Measurements from ENCODE around the gene KRTAP6-2. TPM values are rescaled to one million over a fixed set of nuclear protein-coding genes. Genes with fewer than 3 reads are reported as not detected.

KRTAP6-2 gene
- total RNA-seq, 6 experiments from 2014 or later = not detected

- no peaks in the 10 kb centered on the region for H3K4me1 ChIP-seq
- DNase-seq (no peak), ATAC-seq (no peak)
- H3K36me3 ChIP-seq = no peaks in the 10 kb centered on the region
- TF ChIP-seq CTCF (IDR thresholded peaks at IDR 0.05) = no peak
- TF ChIP-seq POLR2A (IDR thresholded peaks at IDR 0.05) = no peak
- no peak overlapping the region for H3K4me3 ChIP-seq
- no peaks in the 10 kb centered on the region for H3K27me3 ChIP-seq
- H3K27ac ChIP-seq = no peak overlapping the region
- no peaks in the 10 kb centered on the region for H3K9me3 ChIP-seq
- intact Hi-C loops (cut with DNase I) = no loop called here
These were observed 21.4 kb upstream of the KRTAP6-2 start for GRCh38 chr21:30620080-30620479.

GRCh38 chr21:30616125-30616524, 17.4 kb upstream of the KRTAP6-2 start, which contains the start of gene KRTAP20-1:
KRTAP20-1 (plus strand) TSS chr21:30616425; CDS start chr21:30616455, 30 bp downstream.
- TF ChIP-seq CTCF (IDR thresholded peaks at IDR 0.05) (no peak), POLR2A (IDR thresholded peaks at IDR 0.05) (no peak)
- no peak within 1 kb of the TSS for H3K27ac ChIP-seq
- WGBS (ENCODE audit: insufficient coverage, low coverage, low lambda C conversion rate, missing lambda C conversion rate) = 80% methylated on average over 2 of the region's 2 CpGs
- no peak for DNase-seq
- ATAC-seq = no peak
- H3K4me1 ChIP-seq = no peaks in the 10 kb centered on the region
- no peaks in the 10 kb centered on the region for H3K9me3 ChIP-seq
- H3K27me3 ChIP-seq = no peaks in the 10 kb centered on the region
- no peaks in the 10 kb centered on the region for H3K36me3 ChIP-seq
- H3K4me3 ChIP-seq = no peak within 1 kb of the TSS
- intact Hi-C loops (cut with DNase I) = no loop called here

- DNase-seq (no peak), ATAC-seq (no peak)
- Histone ChIP-seq H3K9me3 (no peaks in the 10 kb centered on the region), H3K27me3 (no peaks in the 10 kb centered on the region), H3K27ac (no peak overlapping the region), H3K4me1 (no peaks in the 10 kb centered on the region), H3K36me3 (no peaks in the 10 kb centered on the region), H3K4me3 (no peak overlapping the region)
- intact Hi-C loops (cut with DNase I) = no loop called here
- no peak for TF ChIP-seq CTCF (IDR thresholded peaks at IDR 0.05)
- TF ChIP-seq POLR2A (IDR thresholded peaks at IDR 0.05) = no peak
These were observed 16.5 kb upstream of the KRTAP6-2 start for GRCh38 chr21:30615199-30615598.

GRCh38 chr21:30613836-30614235, 15.1 kb upstream of the KRTAP6-2 start, which contains the start of gene KRTAP6-1:
KRTAP6-1 (minus strand) TSS chr21:30613930; CDS start chr21:30613904, 26 bp downstream.
- 23% methylated on average over 1 of the region's 2 CpGs for WGBS (ENCODE audit: insufficient coverage, low coverage, low lambda C conversion rate, missing lambda C conversion rate)
- ATAC-seq = no peak

More at GRCh38 chr21:30613836-30614235, 15.1 kb upstream of the KRTAP6-2 start, which contains the start of gene KRTAP6-1:
- Histone ChIP-seq H3K9me3 (no peaks in the 10 kb centered on the region), H3K4me3 (no peak within 1 kb of the TSS), H3K27me3 (no peaks in the 10 kb centered on the region), H3K4me1 (no peaks in the 10 kb centered on the region), H3K27ac (no peak within 1 kb of the TSS), H3K36me3 (no peaks in the 10 kb centered on the region)
- intact Hi-C loops (cut with DNase I) = no loop called here
- no peak for DNase-seq
- TF ChIP-seq CTCF (IDR thresholded peaks at IDR 0.05) (no peak), POLR2A (IDR thresholded peaks at IDR 0.05) (no peak)
